ENCODE measurements around the gene PGS1. TPM values are rescaled to one million over a fixed set of nuclear protein-coding genes. Genes with fewer than 3 reads are reported as not detected.

The PGS1 gene
- total RNA-seq, 1 donor from 2014 or later = 25.7 TPM

DNA sequence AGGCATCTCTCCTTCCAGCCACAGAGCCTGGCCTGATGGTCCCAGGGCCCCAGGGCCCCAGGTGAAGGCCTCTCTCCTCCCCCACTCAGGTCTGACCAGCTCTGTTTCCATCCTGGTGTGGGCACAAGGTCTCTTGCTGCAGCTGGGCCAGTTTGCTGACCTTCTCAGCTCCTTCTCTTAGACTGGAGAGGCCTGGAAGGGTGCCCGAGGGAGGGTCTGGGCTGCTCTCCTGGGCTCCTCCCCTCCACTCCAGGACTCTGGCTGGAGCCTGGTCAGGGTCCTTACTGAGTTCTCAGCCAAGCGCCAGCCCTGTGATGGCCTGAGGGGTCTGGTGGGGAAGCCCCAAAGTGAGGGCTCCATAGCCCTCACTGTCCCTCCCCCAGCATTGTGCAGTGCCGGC, 31.0 kb upstream of the PGS1 start:
- DNase-seq = no peak

- no peak for DNase-seq
Measured at GRCh38 chr17:78348055-78348770, 30.2 kb upstream of the PGS1 start.

DNA sequence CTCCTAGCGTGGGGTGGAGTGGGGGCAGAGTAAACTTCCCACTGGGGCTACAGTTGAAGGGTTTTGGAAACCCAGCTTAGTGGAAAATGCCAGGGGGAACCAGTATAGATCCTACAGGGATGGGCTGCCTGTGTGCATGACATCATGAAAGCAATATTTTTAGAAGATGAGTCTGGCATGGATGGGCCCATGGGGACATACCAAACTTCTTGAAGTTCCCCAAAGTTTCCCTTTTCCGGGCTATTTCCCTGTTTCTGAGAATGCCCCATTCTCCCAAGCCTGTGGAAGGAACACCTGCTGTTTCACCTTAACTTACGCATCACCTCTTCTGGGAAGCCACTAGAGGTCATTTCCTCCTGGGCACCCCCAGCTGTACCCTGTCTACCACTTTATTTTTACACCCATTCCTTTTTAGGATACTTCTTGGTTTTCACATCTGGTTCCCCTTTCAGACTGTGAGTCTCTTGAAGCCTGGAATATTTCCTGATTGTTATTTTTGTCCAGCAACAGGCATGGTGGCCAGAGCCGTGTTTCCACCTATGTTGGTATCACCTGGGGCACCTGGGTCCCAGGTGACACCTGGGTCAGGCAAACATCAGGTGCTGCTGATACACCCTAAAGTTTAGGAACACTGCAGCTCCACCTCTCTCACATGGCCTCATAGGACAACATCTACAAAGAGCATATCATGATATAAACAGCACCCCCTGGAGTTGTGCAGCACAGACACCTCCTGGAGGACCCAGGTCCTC, 28.4 kb upstream of the PGS1 start:
- DNase-seq = no peak

DNA sequence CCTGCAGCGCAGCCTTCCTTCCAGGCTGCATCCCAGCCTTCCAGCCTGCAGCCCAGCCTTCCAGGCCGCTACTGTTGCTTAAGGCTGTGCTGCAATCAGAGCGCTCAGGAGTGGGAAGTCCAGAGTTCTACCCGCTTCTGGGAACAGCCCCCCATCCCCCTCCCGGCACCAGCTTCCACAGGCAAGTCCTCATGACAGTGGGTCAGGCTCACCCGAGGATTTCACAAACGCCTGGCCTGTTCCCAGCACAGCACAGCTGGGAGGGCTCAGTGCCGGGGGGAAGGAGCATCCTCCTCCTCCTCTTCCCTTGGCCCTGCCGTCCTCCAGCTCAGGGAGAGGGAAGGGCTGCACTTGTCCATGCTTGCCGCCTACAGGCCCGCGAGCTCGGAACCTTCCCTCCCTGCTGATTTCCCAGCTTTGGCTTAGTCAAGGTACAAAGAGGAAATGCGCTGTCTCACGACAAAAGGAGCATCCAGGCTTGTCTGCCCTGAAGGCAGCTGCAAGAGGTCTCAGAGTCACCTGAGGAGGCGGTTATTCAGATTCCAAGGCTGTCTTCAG, 26.9 kb upstream of the PGS1 start:
- peak; percentile 80 for DNase-seq

- no peak for DNase-seq
Measured at GRCh38 chr17:78353834-78354233, 24.6 kb upstream of the PGS1 start.

- DNase-seq = no peak
Measured at GRCh38 chr17:78355045-78355641, 23.3 kb upstream of the PGS1 start.

- DNase-seq = no peak
Measured at GRCh38 chr17:78355701-78356100, 22.7 kb upstream of the PGS1 start.

- DNase-seq = no peak
Measured at GRCh38 chr17:78356101-78356713, 22.2 kb upstream of the PGS1 start.

- DNase-seq = no peak
Measured at GRCh38 chr17:78357177-78357586, 21.3 kb upstream of the PGS1 start.

DNA sequence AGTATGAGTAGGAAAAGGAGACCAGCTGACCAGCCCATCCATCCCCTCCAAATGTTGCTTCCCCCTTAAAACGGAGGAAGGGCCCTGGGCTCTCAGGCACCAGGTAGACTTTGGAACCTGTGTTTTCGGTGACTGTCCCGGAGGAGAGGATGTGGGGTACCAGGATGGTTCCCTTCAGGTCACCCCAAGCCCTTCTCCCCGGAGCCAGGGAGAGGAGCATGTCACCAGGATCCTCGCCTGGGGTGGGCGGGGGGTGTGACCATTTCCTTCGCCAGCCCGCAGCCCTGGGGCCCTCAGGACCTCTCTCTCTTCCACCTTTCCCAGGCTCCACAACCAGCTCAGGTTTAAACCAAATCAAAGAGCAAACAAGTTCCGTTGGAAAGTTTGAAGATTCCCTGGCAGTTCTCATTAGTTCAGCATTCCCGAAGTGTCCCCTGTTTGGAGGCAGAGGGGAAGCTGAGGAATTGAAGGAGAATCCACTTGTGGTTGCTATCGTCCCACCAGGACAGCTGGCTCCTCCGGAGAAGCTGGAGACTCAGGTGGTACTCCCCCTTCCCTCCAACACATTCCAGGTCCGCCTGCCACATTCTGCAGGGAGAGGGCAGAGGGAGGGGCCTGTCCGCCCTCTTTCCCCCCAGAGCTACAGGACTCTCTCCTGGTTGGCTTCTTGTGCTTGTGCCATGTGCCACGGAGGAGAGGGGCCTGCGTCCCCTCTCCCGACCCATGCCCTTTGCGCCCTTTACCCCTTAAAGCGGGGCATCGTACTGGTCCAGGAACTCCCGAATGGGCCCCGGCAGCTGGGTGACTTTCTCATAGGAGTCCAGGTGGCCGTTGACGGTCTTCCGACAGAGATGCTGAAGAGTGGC, 20.5 kb upstream of the PGS1 start:
- no peak for DNase-seq

- DNase-seq = no peak
Measured at GRCh38 chr17:78358538-78359320, 19.7 kb upstream of the PGS1 start.

GRCh38 chr17:78359321-78359996, 19.0 kb upstream of the PGS1 start:
- no peak for DNase-seq

DNA sequence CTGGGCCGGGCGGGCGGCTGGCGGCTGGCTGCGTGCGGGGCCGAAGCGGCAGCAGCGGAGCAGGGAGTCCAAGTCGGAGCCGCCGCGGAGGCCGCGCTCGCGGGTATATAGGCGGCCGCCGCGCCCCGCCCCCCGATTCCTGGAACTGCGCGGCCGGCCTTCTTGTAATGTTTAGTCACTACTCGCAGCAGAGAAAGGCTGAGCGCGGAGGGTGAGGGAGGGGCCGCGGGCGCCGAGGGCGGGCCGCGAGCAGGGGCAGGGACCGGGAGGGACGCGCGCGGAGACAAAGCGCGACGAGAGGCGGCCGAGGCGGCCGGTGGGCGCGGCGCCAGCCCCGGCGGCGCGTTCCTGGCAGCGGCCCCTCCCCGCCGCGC, 18.5 kb upstream of the PGS1 start, which contains the start of gene SOCS3:
TSS of gene SOCS3 (minus strand) at position 81 of the 374 bp plus-strand sequence. CDS start 982 bp downstream, outside the sequence.
- DNase-seq = peak; percentile 96

GRCh38 chr17:78360371-78361224, 17.9 kb upstream of the PGS1 start:
- peak; percentile 45 for DNase-seq

- no peak for DNase-seq
Measured at GRCh38 chr17:78361225-78361701, 17.2 kb upstream of the PGS1 start.

DNA sequence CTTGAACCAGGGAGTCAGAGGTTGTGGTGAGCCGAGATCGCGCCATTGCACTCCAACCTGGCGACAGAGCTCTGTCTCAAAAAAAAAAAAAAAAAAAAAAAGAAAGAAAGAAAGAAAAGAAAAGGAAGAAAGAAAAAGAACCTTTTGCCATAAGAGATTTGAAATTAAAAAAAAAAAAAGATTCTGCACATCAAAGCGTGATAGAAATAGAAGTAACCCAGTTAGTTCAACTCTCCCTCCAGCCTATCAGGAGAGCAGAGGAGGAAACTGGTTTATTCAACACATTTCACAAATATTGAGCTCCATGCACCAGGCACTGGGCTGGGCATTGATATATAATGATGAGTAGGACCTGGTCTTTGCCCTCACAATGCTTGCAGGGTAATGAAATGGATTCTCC, 16.2 kb upstream of the PGS1 start:
- no peak for DNase-seq

- no peak for DNase-seq
Measured at GRCh38 chr17:78362671-78363070, 15.8 kb upstream of the PGS1 start.

DNA sequence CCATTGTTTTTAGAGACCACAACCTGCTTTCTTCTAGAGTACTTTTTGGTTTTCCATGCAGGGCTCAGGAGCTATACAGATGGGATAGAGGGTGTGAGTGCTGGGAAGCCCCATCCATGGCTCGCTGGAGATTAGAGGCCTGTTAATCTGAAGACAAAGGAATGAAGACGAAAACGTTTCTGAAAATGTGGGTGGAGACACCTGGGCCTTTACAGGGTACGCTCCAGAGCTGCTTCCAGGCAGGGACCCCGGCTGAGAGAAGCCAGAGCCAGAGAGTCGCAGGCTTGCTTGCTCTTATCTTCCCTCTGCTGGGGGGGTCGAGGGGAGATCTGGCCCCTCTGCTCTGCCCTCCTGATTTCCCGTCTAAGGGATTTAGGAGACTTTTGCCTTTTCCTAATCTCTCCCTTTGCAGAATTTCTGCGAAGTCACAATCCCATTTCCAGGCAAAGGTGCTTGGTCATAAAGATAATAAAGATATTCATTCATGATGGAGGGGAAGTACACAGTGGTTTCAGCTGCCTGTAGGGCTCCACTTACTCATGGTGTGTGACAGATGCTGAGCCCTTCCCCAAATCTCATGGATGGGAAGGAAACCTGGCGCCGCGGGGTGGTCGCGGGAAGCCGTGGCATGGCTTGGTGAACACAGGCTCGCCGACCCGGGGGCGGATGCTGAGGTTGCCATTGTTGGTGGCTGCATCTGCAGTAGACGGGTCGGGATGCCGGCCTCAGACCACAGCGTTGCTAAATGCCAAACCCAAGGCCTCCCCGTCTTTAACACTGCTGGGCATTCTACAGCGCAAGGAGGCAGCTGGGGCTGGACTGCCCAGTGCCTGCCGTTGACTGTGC, 13.8 kb upstream of the PGS1 start:
- DNase-seq = no peak
